Activated naive CD8-positive, alpha-beta T cell treated with anti-CD3 and anti-CD28 coated beads, Interleukin-2, amount 50 U/mL, for 16 hours (primary cell): ENCODE measurements around the gene GRID2.
"Not testable (repeated sequence)": the region's sequence is repeated elsewhere in the genome, so short reads cannot be mapped to it uniquely, and the experiment has no call there.

Experiments used
- DNase-seq: peaks from one replicate; pipeline ENCODE4 v3.0.0-alpha.2; 2020; ENCODE audit warnings: low read depth, low spot score

Gene GRID2

DNA sequence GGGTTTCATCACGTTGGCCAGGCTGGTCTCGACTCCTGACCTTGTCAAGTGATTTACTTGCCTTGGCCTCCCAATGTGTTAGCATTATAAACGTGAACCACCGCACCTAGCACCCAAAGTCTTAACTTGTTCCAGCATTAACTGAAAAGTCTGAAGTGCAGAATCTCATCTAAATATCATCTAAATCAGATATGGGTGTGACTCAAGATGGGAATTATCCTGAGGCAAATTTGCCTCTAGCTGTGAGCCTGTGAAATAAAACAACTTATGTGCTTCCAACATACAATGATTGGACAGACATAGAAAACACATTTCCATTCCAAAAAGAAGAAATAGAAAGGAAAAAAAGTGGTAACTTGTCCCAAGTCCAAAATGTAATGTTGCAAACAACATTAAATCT is 883.7 kb downstream of the GRID2 start:
- DNase-seq: no peak

DNA sequence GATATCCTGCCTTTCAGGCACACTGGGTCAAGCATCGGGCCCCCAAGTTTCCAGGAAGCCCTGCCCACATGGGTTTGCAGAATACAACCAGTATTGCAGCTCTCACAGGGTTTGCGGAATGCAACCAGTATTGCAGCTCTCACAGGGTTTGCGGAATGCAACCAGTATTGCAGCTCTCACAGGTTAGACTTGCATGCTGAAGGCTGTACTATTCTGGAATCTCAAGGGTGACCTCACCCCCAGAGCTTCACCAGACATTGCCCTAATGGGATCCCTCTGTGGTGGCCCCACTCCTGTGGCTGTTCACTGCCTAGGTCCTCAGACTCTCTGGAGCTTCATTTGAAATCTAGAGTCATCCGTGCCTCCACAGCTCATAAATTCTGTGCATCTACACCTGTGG is 884.1 kb downstream of the GRID2 start:
- DNase-seq: no peak

DNA sequence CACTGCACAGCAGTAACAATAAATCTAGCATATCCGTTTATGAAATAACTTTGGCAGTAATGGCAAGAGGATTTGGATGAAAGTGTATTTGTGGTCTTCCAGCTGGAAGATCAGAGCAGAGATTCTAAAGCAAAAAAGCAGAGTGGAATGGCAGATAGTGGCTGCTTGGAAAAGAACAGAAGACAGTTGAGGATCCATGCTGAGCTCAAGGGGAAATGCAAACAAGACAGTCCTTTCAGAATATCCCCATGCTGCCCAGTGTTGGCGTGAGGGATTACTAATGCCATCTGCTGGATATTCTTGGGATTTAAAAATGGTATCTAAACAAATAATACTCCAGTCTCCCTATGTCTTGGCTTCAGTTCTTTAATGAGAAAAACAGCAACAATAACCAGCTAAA is 895.7 kb downstream of the GRID2 start:
- DNase-seq: no peak

DNA sequence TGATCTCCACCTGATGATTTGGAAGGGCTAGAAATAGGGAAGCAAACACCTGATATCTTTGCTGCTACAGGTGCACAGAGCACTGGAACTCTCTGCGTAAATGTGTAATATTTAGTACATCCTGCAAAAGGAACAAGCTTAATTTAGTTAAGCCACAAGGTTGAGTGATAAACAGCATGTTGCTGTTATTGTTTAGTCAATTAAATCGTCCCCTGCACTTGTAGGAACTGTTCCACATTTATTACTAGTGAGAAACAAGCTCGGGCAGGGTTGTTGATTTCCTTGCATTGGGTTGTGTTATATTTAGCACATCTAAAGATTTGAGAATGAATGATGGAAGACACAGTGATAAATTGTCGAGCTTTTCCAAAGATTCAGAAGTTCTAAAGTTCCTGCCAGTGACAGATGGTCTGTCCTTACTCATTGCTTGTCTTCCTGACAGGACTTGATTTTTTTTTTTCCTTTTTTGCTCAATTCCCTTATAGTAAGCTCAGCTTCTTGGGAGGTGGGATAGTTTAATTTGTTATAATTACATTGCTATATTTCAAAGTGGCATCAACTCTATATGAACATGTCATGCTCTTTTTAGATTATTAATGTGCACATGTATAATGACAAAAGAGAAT is 897.8 kb downstream of the GRID2 start:
- no peak for DNase-seq

DNA sequence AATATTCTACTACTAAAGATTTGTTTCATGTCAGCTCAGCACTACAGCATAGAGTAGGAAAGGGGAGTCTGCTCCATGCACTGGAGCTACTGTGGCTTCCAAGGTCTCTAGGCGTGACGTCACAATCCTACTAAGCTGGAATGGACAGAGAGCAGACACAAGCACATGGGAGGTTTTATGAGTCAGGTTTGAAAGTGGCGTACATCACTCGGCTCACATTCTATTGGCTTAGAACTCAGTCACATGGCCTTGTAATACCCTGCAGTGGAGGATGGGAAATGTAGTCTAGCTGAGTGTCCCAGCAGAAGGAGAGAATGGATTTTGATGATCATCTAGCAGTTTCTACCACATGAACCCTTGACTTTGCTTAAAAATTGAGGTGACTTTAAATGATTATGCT is 899.9 kb downstream of the GRID2 start:
- DNase-seq: no peak

DNA sequence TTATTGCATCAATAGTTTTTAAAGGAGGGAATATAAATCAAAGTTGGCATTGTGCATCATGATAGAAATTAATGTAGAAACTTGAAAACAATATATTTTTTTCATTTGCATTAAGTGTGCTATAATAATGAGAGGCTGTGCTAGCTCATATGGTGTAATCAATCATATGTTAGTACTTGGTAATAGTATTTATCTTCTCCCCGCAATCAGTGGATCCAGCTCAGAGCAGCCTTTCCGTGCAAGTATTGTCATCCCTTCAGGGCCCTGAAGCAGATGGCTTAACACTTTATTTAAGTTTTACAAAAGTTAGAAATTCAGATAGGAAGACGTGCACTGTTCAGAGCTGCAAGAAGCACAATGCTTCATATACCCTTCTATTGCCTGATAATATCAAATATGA is 908.5 kb downstream of the GRID2 start:
- DNase-seq: no peak

DNA sequence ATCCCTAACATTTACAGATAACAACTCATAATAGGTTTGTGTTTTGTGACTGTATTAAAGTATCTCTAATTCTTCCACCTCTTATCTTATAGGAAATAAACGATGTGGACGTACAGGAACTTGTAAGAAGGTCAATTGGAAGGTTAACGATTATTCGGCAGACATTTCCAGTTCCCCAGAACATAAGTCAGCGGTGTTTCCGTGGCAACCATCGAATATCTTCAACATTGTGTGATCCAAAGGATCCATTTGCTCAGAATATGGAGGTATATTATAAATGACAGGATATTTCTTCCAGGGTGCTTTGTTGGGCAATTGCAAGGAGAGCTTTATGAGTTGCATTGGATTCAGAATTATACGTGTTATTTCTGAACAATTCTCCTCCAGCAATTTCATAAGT is 912.9 kb downstream of the GRID2 start:
- no peak for DNase-seq

DNA sequence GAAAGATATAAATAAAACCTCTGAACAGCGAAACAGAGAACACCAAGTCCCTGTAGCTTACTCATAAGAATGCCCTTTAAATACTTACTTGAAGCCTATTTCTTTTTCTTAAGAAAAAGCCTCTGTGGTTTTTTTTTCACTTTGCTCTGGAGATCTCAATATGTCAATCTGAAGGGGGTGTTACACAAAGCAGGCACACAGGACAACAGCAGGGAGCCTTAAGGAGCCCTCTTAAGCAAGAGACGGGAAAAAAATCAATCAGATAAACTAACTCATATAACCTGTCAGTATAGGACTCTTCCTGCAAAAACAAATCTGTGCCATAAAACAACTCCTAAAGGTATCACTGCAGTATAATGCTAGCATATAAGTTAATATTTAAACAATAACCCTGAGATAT is 913.7 kb downstream of the GRID2 start:
- no peak for DNase-seq

DNA sequence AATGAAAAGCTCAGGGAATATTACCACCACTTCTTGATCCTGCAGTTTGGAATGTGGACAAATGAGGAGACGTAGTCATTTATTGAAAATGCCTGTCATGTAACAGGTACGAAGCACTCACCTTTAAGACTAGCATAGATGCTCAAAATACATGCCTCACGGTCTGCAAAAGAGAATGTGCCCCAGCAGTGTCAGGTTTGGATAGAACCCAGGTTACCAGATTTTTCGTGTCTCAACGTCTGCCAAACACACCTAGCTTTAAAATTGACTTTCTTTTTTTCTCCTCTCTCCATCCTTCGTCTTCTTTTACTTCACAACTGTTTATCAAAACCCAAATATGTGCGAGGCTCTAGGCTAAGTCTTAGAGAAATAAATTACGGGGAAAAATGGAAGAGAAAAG is 918.0 kb downstream of the GRID2 start:
- no peak for DNase-seq

DNA sequence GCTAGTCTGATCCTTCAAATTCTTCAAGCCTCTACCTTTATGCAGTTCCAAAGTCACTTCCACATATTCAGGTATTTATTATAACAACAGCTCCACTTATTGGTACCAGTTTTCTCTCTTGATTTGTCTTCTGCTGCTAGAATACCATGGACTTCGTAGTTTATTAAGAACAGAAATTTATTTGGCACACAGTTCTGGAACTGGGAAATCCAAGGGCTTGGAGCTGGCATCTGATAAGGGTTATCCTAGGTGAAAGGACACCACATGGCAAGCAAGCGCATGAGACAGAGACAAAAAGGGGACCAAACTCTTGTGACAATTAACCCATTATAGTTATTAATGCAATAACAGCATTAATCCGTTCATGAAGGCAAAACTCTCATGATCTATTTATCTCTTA is 924.3 kb downstream of the GRID2 start:
- DNase-seq: no peak

DNA sequence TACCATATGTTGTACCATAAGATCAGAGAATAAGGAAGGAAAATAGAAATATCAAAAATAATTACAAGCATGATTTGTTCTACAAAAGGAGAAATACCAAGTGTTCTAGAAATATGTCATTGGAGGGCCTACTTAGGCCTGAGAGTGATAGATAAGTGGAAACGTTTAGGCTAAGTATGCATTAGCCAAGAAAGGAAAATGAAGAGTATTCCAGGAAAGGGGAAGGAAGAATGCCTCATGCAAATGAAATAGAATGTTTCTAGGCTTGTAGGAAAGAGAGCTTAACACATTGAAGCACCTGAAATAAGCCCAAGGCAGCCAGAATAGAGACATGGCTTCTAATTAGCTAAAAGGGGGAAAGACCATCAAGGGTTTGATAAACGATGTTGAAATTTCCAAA is 929.1 kb downstream of the GRID2 start:
- DNase-seq: no peak

DNA sequence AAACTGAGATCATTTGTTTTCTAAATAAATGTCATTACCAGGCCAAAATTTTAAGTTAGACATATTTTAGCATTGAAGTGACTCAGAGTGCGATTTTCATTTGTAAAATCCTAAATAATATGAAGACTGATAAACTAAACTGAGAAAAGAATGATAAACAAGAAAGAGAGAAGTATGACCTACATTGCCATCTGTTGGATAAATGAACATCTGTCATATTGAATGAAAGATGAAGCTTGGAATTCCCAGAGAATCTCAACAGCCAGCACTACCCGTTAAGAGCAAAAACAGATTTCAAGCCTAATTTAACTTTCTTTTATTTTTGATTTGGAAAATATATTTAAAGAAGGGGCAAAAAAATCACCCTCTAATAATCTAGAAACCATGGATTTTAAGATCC is 933.8 kb downstream of the GRID2 start:
- DNase-seq: no peak

DNA sequence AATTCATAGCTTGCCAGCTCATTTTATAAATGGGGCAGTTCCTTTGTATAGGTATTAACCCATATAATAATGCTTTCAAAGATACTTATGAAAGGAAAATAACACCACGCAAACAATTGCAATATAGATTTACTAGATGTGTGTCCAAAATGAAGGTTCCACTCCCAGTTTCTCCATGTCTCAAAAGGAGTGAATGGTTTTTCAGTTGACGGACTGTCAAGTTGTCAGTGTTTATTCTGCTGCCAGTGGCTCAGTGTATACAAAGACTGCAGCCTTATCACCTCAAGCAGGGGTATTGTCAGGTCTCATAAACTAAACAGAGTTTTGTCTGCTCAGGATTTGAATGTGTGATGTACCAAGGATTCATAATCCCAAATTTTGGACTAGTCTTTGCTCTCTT is 939.5 kb downstream of the GRID2 start:
- no peak for DNase-seq

DNA sequence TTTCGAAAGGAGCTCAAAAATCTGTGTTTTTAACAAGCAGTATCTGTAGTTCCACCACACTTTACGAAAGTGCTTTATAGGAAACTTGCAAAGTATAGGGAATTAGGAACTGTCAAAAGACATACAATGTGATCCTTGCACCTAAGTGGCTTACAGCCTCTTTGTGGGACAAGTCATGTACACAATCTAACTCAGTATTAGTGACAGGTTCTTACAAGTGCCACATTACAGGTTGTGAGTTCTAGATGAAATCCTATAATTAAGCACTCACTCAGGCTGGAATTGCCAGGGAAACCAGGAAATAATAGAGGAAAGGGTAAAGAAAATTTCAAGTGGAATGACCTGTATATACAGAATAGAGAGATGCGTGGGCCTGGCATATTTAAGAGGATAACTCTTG is 957.4 kb downstream of the GRID2 start:
- no peak for DNase-seq

DNA sequence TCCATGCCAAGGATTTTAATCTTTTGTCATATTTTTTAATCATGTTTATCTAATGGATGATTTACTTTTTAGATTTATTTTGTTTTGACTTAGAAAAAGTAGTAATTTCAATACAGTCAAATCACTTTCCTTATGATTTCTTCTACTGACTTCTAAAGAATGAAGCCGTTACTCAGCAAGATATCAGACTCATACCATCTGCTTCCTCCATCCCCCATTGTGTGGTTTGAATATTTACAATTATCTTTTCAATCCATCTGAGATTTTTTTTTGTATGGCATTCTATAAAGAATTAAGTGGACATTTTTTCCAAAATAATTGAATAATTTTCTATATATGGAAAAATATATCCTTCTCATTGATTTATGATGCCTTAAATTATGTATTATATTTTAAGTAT is 959.4 kb downstream of the GRID2 start:
- DNase-seq: no peak

DNA sequence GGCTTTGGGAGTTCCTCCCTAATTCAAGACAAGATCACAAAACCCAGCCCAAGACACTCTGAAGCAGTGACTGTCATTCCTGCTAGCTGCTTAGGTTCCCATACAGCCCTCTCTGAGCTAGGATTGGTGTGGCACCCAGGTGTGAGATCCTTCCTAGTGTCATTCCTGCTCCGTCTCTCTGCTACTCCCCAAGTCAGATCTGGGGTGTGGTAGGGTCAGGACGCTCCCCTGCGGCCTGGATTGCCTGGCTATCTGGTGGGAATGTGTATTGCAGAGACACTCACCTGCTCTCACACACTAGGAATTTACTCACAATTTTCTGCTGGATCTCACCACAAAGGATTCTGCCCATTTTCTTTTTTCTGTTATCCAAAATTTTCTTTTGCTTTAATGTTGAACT is 964.0 kb downstream of the GRID2 start:
- DNase-seq: no peak

DNA sequence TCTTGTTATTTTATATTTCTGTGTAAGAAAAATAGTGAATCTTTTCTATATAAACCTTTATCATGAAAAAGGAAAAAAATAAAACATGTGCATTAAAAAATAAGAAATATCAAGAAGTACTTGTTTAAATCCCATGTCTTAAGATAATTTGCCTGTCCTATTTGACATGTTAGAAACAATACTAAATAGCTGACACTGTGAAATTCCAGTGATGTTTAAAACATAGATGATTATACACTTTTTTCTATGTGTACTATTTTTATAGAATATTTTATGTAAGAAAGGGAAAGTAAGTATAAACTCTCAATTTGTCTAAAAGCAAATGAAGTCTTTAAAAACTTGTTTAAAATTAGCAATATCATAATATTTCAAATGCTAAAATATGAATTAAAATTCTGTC is 981.6 kb downstream of the GRID2 start:
- no peak for DNase-seq

DNA sequence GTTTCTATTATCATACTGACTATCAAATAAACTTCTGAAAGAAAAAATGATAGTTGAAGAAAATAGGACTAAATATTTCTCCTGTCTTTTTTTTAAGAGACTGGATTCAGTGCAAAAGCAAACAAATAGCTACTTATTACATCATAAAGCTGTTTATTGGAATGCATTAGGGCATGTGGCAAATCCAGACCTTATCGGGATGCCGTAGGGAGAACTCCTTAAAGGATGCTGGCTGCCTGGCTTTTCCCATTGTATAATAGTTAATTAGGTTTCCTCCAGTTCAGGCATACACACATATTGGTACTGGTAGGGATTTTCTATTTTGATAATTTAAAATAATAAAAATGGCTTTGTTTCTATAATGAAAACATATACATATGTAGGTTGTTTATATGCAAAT is 985.5 kb downstream of the GRID2 start:
- no peak for DNase-seq

DNA sequence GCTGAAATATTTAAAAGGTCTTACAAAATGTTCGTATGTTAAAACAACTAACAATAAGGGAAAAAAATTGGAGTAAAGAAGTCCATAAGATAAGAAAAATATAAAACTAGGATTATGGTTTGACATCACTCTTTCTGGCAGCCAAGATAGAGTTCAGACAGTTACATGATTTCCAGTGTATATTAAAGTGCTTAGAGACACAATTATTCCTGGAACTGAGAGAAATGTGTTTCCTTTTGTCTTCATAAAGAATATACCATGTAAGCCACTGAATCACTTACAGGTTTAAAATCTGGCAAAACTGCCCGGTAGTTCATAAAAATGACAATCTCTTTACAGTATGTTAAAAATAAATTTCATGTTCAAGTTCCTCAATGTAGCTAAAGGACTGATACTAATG is 986.1 kb downstream of the GRID2 start:
- DNase-seq: no peak

DNA sequence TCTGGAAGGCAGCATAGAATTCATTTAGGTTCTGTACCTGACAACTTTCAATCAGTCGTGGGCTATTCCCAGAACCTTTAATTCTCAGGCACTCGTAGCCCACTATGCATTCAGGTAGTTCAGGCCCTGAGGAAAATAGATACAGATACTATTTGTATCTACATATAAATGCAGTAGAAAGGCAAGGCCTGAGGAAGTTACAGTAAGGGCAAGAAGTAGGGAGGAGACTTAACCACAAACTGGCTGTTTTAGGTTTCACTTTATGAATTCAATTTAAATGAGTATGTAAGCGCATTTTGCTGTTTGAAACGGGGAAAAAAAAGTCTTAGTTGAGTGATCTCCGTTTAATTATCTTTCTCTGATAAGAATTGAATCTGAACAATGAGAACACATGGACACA is 995.4 kb downstream of the GRID2 start:
- DNase-seq: no peak

DNA sequence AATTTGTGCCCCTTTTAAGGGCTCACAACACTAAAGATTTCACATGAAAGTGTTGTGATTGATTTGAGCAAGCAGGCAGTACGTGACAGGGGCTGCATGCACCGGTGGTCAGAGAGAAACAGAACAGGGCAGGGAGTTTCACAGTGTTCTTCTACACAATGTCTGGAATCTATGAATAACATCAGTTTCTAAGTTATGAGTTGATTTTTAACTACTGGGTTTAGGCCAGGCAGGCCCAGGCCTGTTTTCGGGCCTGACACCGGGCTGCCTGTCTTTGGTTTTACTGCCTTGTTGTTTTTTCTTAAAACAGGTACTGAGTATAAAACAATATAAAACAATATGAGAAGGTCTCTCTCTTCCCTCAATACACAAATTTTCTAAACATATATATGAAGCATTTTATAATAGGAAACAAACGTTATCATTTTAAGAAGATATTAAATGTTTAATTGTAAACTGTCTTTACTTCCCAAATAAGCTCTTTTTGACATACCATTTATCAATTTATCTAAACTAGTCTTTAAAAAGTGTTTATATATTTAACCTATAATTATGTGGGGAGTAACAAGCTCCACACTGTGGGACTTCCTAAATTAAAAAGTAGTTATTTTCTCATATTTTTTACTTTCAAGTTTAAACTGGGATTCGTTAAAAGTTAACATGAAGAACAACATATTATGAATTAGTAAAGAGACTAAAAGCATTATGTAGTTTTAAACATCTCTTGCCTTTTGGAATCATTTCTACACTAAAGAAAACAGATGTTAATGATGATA is 997.2 kb downstream of the GRID2 start:
- DNase-seq: not testable (repeated sequence)

DNA sequence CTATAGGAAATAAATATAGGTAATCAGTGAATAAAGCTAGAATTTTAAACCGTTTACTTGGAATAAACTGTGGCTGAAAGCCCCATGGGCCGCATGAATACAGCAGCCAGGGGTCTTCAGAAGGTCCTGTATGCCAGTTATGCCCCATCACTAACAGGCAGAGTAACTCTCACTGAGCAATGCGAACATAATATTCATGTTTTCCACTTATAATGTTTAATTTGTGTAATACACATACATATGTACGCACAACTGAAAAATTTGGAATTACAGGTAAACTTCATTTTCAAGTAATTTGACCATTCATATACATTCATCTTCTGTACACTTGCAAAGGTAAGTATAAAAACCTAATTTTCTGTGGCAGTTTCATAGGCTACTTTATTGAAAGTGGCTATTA is 998.5 kb downstream of the GRID2 start:
- no peak for DNase-seq

DNA sequence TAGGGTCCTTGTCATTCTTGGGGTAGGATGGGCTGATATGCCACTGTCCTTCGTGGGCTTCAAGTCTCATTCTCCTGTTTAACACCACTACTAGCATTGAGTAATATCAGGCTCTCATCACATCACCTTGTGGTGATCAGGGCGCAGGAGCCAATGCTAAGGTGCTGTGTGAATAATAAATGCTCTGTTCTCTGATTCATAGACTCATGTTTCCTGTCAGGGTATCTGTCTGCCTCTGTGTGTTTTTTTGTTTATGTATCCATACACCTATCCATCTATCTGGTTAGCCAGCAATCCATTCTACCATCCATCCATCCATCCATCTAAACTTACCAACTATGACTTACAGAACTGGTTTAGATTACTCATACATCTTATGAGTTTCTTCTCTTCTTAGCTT is 999.7 kb downstream of the GRID2 start:
- DNase-seq: no peak

DNA sequence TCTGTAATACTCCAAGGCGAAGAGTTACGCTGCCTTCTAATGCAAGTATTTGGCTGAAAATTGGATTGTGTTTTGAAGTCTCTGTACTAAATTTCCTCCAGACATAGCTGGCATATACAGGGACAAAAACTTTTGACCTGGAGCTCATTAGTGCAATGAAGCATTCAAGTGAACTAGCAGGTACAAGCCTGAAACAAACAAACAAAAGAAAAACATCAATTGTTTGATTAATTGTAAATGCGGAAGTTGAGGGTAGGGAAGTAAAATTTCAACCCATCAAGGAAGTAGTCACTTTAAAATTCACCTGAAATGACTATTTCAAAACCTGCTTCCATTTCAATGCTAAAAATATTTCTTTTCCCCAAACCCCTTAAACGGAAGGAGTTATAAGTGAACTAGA is 1008.5 kb downstream of the GRID2 start:
- DNase-seq: no peak
